GM21737 (cell line): ENCODE results near the gene ZDHHC21.

Experiments
- ATAC-seq: cut with Tn5 transposase; IDR thresholded peaks from one replicate; pipeline ENCODE4 v1.9.1; 2021; ENCODE audit warnings: mild to moderate bottlenecking, moderate library complexity; ENCODE audit not compliant: unreplicated experiment

Gene ZDHHC21, protein sequence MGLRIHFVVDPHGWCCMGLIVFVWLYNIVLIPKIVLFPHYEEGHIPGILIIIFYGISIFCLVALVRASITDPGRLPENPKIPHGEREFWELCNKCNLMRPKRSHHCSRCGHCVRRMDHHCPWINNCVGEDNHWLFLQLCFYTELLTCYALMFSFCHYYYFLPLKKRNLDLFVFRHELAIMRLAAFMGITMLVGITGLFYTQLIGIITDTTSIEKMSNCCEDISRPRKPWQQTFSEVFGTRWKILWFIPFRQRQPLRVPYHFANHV

DNA sequence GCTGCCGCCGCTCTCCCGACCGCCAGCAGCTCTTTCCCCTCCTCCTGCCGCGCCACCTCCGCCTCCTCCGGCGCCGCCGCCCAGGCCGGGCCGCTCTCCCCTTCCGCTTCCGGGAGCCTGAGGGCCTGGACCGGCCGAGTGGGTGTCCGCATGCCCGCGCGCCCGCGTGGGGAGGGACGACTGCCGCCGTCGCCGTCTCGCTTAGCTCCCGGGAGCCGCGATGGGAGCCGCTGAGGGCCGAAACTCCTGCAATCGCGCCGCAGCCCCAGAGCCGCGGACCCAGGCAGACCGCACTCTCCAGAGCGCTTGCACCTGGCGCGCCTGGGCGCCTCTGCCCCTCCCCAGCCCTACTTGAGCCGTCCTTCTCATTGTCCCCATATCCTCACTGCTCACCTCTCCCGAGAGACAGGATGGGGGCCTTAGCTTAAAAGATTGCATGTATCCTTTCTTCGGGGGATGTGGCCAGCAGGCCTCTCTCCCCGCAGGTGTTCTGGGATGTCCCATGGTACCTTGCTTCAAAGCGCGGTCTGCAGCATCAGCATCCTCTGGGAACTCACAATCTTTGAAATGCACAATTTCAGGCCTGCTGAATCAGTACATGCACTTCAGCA, at the start of gene ZDHHC21:
Gene ZDHHC21 (minus strand): TSS at position 182 of the 611 bp plus-strand sequence. CDS start 19,092 bp downstream, outside the sequence.
- peak; percentile 77 for ATAC-seq

- peak; percentile 92 for ATAC-seq
Observed at GRCh38 chr9:14741369-14741768, 48.1 kb upstream of the ZDHHC21 start.

- ATAC-seq: no peak
Observed at GRCh38 chr9:14733133-14733532, 39.9 kb upstream of the ZDHHC21 start.

GRCh38 chr9:14731294-14731981, 38.2 kb upstream of the ZDHHC21 start:
- ATAC-seq: no peak

DNA sequence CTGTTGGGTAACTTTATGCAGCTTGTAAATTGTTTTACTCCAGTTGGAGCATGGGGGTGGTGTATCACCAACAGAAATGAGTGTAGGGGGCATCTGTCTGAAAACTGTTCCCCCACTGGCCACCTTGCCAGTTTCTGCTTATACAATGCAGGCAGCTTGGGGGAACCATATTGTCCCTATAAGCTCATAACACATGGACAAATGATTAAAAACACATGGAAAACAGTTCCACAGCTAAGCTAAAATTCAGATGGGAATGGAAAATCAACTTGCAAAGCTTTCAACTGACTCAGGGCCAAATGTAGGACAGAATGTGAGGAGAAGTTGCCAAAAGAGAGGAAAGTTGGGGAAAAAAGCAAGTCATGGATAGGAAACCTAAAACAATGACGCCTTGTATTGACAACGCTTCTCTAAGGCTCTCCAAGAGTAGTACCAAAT, 37.2 kb upstream of the ZDHHC21 start:
- no peak for ATAC-seq

- no peak for ATAC-seq
Observed at GRCh38 chr9:14723301-14723700, 30.1 kb upstream of the ZDHHC21 start.

GRCh38 chr9:14722391-14723035, 29.3 kb upstream of the ZDHHC21 start, which contains the start of gene CER1:
Gene CER1, minus strand, starts transcription at chr9:14722733. Its CDS starts 61 bp downstream, at chr9:14722672.
- ATAC-seq: no peak

DNA sequence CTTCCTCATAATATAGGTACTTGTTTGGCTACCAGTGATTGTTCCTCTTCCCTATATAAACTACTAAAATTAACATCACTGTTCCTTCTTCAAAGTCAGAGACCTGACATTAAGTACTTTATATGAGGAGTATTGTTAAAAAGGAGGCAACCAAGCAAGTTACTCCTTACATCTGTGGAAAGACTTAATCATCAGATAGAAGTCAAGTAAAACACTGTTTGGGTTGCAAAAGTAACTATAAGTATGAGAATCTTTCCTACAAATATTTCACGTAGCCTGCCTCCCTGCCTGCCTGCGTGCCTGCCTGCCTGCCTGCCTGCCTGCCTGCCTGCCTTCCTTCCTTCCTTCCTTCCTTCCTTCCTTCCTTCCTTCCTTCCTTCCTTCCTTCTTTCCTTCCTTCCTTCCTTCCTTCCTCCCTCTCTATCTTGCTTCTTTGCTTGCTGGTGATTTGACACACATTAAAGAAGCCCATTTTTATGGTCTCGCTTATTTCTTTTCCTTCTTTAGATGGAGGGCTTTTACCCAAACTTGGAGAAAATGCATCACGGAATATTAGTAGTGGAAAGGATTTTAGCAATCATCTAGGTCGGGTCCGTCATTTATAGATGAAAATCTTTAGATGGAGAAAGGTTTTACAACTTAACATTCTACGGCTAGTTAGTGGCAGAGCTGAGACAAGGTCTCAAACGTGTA, 26.1 kb upstream of the ZDHHC21 start:
- no peak for ATAC-seq

- ATAC-seq: no peak
Observed at GRCh38 chr9:14715102-14715501, 21.9 kb upstream of the ZDHHC21 start.

DNA sequence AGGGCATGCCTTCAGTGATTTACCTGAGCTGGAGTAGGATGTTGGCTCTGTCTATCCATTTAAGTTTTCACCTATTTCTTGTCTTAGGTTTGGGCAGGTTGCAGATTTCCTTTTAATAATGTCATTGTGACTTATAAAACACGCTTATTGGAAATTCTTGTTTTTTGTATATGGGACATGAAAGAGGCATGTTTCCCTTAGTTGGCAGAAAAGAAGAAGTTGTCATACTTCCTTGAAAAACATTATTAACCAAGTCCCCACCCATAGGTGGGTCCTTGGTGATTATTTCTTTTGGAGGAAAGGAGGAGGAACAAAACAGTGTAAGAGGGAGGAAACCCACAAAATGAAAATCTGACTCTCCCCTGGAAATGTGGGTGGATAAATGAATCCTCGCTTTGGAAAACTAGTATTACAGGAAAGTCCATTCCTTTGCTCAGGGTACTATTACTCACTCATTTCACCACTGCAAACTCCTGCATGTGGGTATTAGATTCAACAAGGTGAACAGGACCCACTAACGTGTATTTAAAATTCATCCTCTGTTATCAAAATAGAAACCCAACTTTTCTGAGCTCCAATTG, 20.0 kb upstream of the ZDHHC21 start:
- ATAC-seq: no peak

- ATAC-seq: no peak
Observed at GRCh38 chr9:14710804-14711203, 17.6 kb upstream of the ZDHHC21 start.

GRCh38 chr9:14706530-14707140, 13.4 kb upstream of the ZDHHC21 start:
- peak; percentile 58 for ATAC-seq

- ATAC-seq: no peak
Observed at GRCh38 chr9:14705079-14705478, 11.8 kb upstream of the ZDHHC21 start.

GRCh38 chr9:14704281-14704680, 11.0 kb upstream of the ZDHHC21 start:
- ATAC-seq: no peak

GRCh38 chr9:14702200-14702720, 9.0 kb upstream of the ZDHHC21 start:
- ATAC-seq: no peak

- peak; percentile 50 for ATAC-seq
Observed at GRCh38 chr9:14692470-14693250, 572 bp downstream of the ZDHHC21 start.

- ATAC-seq: no peak
Observed at GRCh38 chr9:14690948-14691730, 2.1 kb downstream of the ZDHHC21 start.

DNA sequence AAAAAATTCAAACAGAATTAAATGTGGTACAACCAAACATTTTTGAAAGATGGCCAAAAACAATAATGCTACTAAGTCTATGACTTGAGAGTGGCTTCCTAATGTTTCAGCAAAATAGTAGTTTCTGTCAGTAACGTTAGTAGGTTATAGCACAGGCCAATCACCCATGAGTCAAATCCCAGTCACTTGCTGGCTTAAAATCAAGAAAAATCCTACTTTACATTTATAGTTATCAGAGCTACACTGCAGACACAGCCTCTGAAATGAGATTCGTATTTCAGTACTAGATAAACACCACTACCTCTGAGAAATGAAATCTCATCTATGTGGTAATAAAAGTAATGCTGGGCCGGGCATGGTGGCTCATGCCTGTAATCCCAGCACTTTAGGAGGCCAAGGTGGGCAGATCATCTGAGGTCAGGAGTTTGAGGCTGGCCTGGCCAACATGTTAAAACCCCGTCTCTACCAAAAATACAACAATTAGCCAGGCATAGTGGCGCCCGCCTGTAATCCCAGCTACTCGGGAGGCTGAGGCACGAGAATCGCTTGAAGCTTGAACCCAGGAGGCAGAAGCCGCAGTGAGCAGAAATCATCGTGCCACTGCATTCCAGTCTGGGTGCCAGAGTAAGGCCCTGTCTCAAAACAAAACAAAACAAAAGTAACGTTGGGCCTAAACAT, 6.1 kb downstream of the ZDHHC21 start:
- ATAC-seq: no peak
